ENCODE results near the gene COLEC11.
A peak's percentile ranks its signal among the peaks of the same experiment; 100 is the strongest.
"Not testable (repeated sequence)": the region's sequence is repeated elsewhere in the genome, so short reads cannot be mapped to it uniquely, and the experiment has no call there.

COLEC11 gene

GRCh38 chr2:3594493-3595281, at the start of gene COLEC11:
Gene COLEC11 (plus strand): TSS chr2:3595112. CDS start chr2:3604341, 9,229 bp downstream.
- peak; percentile 22 for DNase-seq

GRCh38 chr2:3545788-3546478, 49.0 kb upstream of the COLEC11 start:
- DNase-seq = no peak

GRCh38 chr2:3547915-3548314, 47.0 kb upstream of the COLEC11 start:
- no peak for DNase-seq

GRCh38 chr2:3553946-3554345, 41.0 kb upstream of the COLEC11 start:
- DNase-seq = no peak

GRCh38 chr2:3557639-3558204, 37.2 kb upstream of the COLEC11 start:
- no peak for DNase-seq

- DNase-seq = peak; percentile 98
These were observed 36.5 kb upstream of the COLEC11 start, which contains the start of gene RNASEH1 for GRCh38 chr2:3558205-3559014. Gene RNASEH1 (minus strand): TSS chr2:3558333. CDS start chr2:3558260, 73 bp downstream.

- no peak for DNase-seq
These were observed 31.4 kb upstream of the COLEC11 start for GRCh38 chr2:3563521-3563976.

- DNase-seq = no peak
These were observed 29.8 kb upstream of the COLEC11 start for GRCh38 chr2:3565117-3565516.

GRCh38 chr2:3566806-3567205, 28.1 kb upstream of the COLEC11 start:
- no peak for DNase-seq

GRCh38 chr2:3569656-3570055, 25.3 kb upstream of the COLEC11 start:
- not testable (repeated sequence) for DNase-seq

- DNase-seq = no peak
These were observed 23.6 kb upstream of the COLEC11 start for GRCh38 chr2:3571284-3571683.

- no peak for DNase-seq
These were observed 22.3 kb upstream of the COLEC11 start for GRCh38 chr2:3572620-3573019.

GRCh38 chr2:3574155-3574554, 20.8 kb upstream of the COLEC11 start:
- no peak for DNase-seq

GRCh38 chr2:3575534-3576262, 19.2 kb upstream of the COLEC11 start:
- no peak for DNase-seq

- DNase-seq = not testable (repeated sequence)
These were observed 18.7 kb upstream of the COLEC11 start for GRCh38 chr2:3576263-3576630.

GRCh38 chr2:3578987-3579386, 15.9 kb upstream of the COLEC11 start:
- no peak for DNase-seq

GRCh38 chr2:3580449-3580848, 14.5 kb upstream of the COLEC11 start:
- no peak for DNase-seq

- DNase-seq = no peak
These were observed 13.3 kb upstream of the COLEC11 start for GRCh38 chr2:3581367-3582262.

GRCh38 chr2:3584076-3584475, 10.8 kb upstream of the COLEC11 start:
- no peak for DNase-seq

- no peak for DNase-seq
These were observed 10.2 kb upstream of the COLEC11 start for GRCh38 chr2:3584608-3585260.
